Endodermal cell (in vitro differentiated cells): ENCODE data around the gene FAHD1. TPM values are rescaled to one million over a fixed set of nuclear protein-coding genes. Genes with fewer than 3 reads are reported as not detected.

Experiments used
- DNase-seq: peaks from one replicate; pipeline ENCODE4 v3.0.0-alpha.2; 2017
- H3K27ac ChIP-seq: 2 replicates; pipeline ENCODE4 v1.5.1; 2013; ENCODE audit warnings: mild to moderate bottlenecking, low read depth, low read length, moderate library complexity
- H3K27me3 ChIP-seq: 2 replicates; pipeline ENCODE4 v1.6.1; 2013; ENCODE audit warnings: mild to moderate bottlenecking, low read length, moderate library complexity; ENCODE audit not compliant: insufficient read depth, control insufficient read depth, poor library complexity, severe bottlenecking
- H3K36me3 ChIP-seq: 2 replicates; pipeline ENCODE4 v1.7.0; 2013; ENCODE audit warnings: mild to moderate bottlenecking, low read length, moderate library complexity; ENCODE audit not compliant: control insufficient read depth, insufficient read depth
- H3K4me1 ChIP-seq: one replicate; pipeline ENCODE4 v1.7.0; 2013; ENCODE audit warnings: low read length; ENCODE audit not compliant: control insufficient read depth, insufficient read depth
- H3K4me3 ChIP-seq: 2 replicates; pipeline ENCODE4 v1.5.1; 2013; ENCODE audit warnings: mild to moderate bottlenecking, low read length, moderate library complexity
- H3K9ac ChIP-seq: 2 replicates; pipeline ENCODE4 v1.6.1; 2013; ENCODE audit warnings: mild to moderate bottlenecking, low read length, moderate library complexity; ENCODE audit not compliant: poor library complexity, severe bottlenecking; ENCODE audit errors: extremely low read depth
- H3K9me3 ChIP-seq: 2 replicates; pipeline ENCODE4 v1.6.1; 2013; ENCODE audit warnings: mild to moderate bottlenecking, low read length, moderate library complexity; ENCODE audit not compliant: control insufficient read depth
- H3K27ac Mint-ChIP-seq: 2 replicates; pipeline ENCODE4 v1.8.0; 2020; ENCODE audit warnings: mixed read lengths
- H3K27me3 Mint-ChIP-seq: 2 replicates; pipeline ENCODE4 v1.8.0; 2021; ENCODE audit warnings: mild to moderate bottlenecking, mixed read lengths; ENCODE audit not compliant: insufficient read depth
- H3K36me3 Mint-ChIP-seq: 2 replicates; pipeline ENCODE4 v1.8.0; 2020; ENCODE audit warnings: low read depth, mixed read lengths
- H3K4me1 Mint-ChIP-seq: 2 replicates; pipeline ENCODE4 v1.8.0; 2020; ENCODE audit warnings: mixed read lengths
- H3K4me3 Mint-ChIP-seq: 2 replicates; pipeline ENCODE4 v1.8.0; 2020; ENCODE audit warnings: mild to moderate bottlenecking, moderate library complexity, mixed read lengths
- H3K9me3 Mint-ChIP-seq: 2 replicates; pipeline ENCODE4 v1.8.0; 2020; ENCODE audit warnings: mild to moderate bottlenecking, mixed read lengths
- WGBS, 2 experiments: methylation state at CpG; one replicate each; pipeline versions ENCODE4 v1.1.5 to v1.1.7; 2013; ENCODE audit warnings: missing lambda C conversion rate in 2 of 2, mixed read lengths in 1 of 2; ENCODE audit not compliant: insufficient coverage in 1 of 2, insufficient read length in 1 of 2; 5-methylcytosine and 5-hydroxymethylcytosine counted together
- total RNA-seq, 2 donors: library from RNA; stranded (reverse); fragmentation: NEBNext Ultra II Directional in 1 of 2; extraction: Animal tissue kit (Norgen Biotek cat#: 25700) in 1 of 2; gene quantifications; 2 replicates in 1 of 2; 3 replicates in 1 of 2; pipeline ENCODE4 v1.2.1, GENCODE V29; 2021
- TF ChIP-seq, protein P1 (sequence below): fragments of 200-600 bp; sonication (generic); conservative IDR thresholded peaks from 2 replicates; pipeline ENCODE4 v1.5.0; 2021; ENCODE audit warnings: antibody characterized with exemption, mild to moderate bottlenecking

Gene FAHD1
- total RNA-seq, 2 donors from 2014 or later = 16.6 to 16.9 TPM

DNA sequence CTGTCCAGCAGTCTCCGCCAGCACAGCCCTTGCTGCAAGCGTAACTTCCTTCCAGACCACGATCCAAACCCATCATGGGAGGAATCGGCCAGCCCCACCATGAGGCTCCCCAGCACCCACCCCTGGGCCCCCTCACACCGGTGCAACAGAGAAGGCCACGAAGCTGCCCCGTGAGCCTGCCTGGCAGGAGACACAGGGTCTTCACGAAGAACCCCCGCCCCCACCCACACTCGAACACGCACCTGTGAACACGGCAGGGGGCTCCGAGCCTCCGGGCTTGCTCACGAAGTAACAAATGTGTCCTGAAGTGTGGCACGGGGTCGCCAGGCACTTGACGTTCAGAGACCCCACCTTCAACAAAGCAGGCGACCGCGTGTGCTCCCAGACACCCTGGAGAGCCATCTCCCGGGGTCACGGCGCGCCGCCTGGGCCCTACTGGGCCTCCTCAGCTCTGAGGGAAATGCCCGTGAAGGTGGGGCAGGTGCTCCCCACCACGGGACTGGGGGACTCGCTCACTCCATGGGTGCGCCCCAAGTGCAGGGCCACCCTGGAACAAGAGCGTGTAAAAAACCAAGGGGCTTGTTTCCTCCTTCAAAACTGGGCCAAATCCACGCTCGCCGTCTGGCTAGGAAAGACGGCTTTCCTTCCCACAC, 8.0 kb upstream of the FAHD1 start:
- peak; percentile 13 for DNase-seq
- H3K4me3 Mint-ChIP-seq = no peak overlapping the region

DNA sequence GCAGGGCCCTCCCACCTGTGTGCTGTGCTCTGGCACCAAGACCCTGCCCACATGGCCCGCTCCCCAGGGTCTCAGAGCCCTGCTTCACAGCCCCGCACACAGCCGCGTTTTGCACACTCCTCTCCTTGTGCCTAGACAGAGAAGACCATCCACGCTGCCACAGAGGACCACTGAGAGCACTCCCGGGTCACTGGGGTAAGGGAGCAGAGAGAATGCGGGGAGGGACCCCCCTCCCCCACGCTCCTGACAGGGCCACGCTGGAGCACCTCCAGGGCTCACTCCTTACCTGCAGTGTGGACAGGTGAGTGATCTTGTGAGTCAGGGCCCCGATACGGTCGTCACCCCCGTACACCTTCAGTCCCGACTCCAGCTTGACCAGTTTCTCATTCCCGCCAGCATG, 7.4 kb upstream of the FAHD1 start:
- H3K27ac Mint-ChIP-seq = peak overlapping the region; percentile 65
- TF ChIP-seq, protein P1, sequence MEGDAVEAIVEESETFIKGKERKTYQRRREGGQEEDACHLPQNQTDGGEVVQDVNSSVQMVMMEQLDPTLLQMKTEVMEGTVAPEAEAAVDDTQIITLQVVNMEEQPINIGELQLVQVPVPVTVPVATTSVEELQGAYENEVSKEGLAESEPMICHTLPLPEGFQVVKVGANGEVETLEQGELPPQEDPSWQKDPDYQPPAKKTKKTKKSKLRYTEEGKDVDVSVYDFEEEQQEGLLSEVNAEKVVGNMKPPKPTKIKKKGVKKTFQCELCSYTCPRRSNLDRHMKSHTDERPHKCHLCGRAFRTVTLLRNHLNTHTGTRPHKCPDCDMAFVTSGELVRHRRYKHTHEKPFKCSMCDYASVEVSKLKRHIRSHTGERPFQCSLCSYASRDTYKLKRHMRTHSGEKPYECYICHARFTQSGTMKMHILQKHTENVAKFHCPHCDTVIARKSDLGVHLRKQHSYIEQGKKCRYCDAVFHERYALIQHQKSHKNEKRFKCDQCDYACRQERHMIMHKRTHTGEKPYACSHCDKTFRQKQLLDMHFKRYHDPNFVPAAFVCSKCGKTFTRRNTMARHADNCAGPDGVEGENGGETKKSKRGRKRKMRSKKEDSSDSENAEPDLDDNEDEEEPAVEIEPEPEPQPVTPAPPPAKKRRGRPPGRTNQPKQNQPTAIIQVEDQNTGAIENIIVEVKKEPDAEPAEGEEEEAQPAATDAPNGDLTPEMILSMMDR = no peak
- WGBS, 2 experiments = 94 to 95% methylated on average over 11 to 15 of the region's 15 CpGs

More for the DNA sequence above, 8.0 kb upstream of the FAHD1 start:
- no peak overlapping the region for H3K9ac ChIP-seq
- no peaks in the 10 kb centered on the region for H3K27me3 ChIP-seq
- H3K36me3 Mint-ChIP-seq = peaks cover 32% of the 10 kb centered on the region
- H3K27me3 Mint-ChIP-seq = no peaks in the 10 kb centered on the region
- no peak overlapping the region for H3K4me3 ChIP-seq
- WGBS, 2 experiments = 92 to 95% methylated on average over 24 to 35 of the region's 35 CpGs
- H3K27ac Mint-ChIP-seq = peak overlapping the region; percentile 65
- peaks cover 1% of the 10 kb centered on the region for H3K4me1 Mint-ChIP-seq
- H3K36me3 ChIP-seq = peaks cover 28% of the 10 kb centered on the region
- no peaks in the 10 kb centered on the region for H3K4me1 ChIP-seq
- H3K9me3 ChIP-seq = no peaks in the 10 kb centered on the region
- no peaks in the 10 kb centered on the region for H3K9me3 Mint-ChIP-seq
- TF ChIP-seq, protein P1 = no peak
- no peak overlapping the region for H3K27ac ChIP-seq

DNA sequence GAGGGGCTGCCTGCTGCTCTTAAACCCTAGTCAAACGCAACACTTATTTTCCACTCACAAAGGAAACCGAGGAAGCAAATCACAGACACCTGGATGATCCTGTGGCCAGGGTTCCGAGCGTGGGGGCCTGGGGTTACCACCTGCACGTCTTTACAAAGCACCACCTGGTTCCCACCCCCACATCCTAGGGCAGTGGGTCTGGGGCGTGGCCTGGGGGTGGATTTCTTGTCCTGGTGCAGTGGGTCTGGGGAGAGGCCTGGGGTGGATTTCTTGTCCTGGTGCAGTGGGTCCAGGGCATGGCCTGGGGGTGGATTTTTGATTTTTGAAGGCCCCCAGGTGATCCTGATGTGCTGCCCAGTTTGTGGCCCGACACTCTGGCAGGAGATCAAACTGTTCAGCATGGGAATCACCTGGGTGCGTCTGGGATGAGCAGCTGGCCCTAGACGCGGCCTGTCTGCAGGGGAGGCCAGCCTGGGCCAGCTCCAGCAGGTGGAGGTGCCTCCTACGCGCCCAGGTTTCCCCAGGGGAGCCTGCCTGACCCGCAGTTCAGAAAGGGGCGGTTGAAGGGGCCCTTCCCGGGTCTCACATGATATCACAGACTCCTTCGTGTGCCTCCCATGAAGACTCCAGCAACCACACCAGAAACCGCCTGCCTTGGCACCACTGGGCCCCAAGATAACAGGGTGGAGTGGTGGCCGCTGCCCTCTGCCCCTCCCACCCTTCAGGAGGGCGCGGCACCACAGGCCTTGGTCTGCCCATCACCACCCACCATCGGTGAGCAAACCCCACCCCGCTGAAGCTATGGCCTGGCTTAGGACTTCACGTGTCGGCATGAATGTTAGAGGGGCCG, 6.7 kb upstream of the FAHD1 start:
- no peaks in the 10 kb centered on the region for H3K27me3 Mint-ChIP-seq
- DNase-seq = peak; percentile 26
- H3K36me3 ChIP-seq = peaks cover 23% of the 10 kb centered on the region
- H3K9ac ChIP-seq = no peak overlapping the region
- H3K4me3 ChIP-seq = no peak overlapping the region
- no peak overlapping the region for H3K27ac Mint-ChIP-seq
- no peaks in the 10 kb centered on the region for H3K9me3 ChIP-seq
- H3K4me1 ChIP-seq = no peaks in the 10 kb centered on the region
- H3K4me3 Mint-ChIP-seq = no peak overlapping the region
- H3K4me1 Mint-ChIP-seq = peaks cover 1% of the 10 kb centered on the region
- H3K27me3 ChIP-seq = no peaks in the 10 kb centered on the region
- no peak overlapping the region for H3K27ac ChIP-seq
- WGBS, 2 experiments = 94% methylated on average over 12 to 25 of the region's 25 CpGs
- H3K9me3 Mint-ChIP-seq = no peaks in the 10 kb centered on the region
- TF ChIP-seq, protein P1 = no peak
- peaks cover 24% of the 10 kb centered on the region for H3K36me3 Mint-ChIP-seq

More for the DNA sequence above, 7.4 kb upstream of the FAHD1 start:
- Mint-ChIP-seq H3K4me1 (peaks cover 1% of the 10 kb centered on the region), H3K27me3 (no peaks in the 10 kb centered on the region), H3K9me3 (no peaks in the 10 kb centered on the region), H3K36me3 (peaks cover 29% of the 10 kb centered on the region), H3K4me3 (no peak overlapping the region)
- H3K9ac ChIP-seq = no peak overlapping the region
- peaks cover 28% of the 10 kb centered on the region for H3K36me3 ChIP-seq
- DNase-seq = no peak
- no peaks in the 10 kb centered on the region for H3K9me3 ChIP-seq
- H3K27ac ChIP-seq = no peak overlapping the region
- no peaks in the 10 kb centered on the region for H3K27me3 ChIP-seq
- H3K4me1 ChIP-seq = no peaks in the 10 kb centered on the region
- H3K4me3 ChIP-seq = no peak overlapping the region
